ENCODE measurements around the gene COX14.

The COX14 gene

DNA sequence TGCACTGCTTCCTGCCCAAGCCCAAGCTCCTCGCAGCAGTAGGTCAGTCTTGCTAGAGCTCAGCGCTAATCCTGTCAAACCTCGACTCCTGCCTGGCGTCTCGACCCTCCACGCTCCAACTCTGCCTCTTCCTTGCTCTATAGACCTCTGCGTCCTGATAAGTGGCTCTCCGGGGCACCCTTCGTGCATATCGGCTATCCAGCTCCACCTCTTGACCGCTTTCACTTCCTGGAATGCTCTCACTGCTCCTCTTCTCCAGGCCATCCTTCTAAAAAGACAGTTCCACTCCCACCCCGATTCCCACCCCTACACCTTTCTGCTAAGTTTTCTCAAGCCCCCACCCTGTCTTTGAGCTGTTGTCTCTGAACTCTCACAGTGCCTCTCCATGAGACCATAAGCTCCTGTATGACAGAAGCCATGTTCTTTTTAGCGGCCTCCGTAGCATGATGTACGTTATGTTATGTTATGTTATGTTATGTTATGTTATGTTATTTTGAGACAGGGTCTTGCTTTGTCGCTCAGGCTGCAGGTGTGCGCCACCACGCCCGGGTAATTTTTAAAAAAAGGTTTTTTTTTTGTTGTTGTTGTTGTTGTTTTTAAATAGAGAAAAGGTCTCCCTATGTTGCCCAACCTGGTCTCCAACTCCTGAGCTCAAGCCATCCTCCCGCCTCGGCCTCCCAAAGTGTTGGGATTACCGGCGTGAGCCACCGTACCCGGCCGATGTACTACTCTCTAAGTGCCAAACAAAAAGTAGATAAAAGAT is 601 bp downstream of the COX14 start (continued):
- TF ChIP-seq, protein P1, sequence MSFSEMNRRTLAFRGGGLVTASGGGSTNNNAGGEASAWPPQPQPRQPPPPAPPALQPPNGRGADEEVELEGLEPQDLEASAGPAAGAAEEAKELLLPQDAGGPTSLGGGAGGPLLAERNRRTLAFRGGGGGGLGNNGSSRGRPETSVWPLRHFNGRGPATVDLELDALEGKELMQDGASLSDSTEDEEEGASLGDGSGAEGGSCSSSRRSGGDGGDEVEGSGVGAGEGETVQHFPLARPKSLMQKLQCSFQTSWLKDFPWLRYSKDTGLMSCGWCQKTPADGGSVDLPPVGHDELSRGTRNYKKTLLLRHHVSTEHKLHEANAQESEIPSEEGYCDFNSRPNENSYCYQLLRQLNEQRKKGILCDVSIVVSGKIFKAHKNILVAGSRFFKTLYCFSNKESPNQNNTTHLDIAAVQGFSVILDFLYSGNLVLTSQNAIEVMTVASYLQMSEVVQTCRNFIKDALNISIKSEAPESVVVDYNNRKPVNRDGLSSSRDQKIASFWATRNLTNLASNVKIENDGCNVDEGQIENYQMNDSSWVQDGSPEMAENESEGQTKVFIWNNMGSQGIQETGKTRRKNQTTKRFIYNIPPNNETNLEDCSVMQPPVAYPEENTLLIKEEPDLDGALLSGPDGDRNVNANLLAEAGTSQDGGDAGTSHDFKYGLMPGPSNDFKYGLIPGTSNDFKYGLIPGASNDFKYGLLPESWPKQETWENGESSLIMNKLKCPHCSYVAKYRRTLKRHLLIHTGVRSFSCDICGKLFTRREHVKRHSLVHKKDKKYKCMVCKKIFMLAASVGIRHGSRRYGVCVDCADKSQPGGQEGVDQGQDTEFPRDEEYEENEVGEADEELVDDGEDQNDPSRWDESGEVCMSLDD (tag by site-specific recombination; IDR thresholded peaks at IDR 0.05), result no peak
- 0 out of 2 replicates have a peak, but pooled peaks have one; percentile 3 for TF ChIP-seq SCRT2 (tag by site-specific recombination; IDR thresholded peaks at IDR 0.05)
- peak; percentile 99 for TF ChIP-seq ZBTB17 (tag by site-specific recombination; IDR thresholded peaks at IDR 0.05)
- 0 out of 2 replicates have a peak, but pooled peaks have one; percentile 12 for TF ChIP-seq ZFP37 (tag by site-specific recombination; IDR thresholded peaks at IDR 0.05)

- H3K9me3 ChIP-seq (ENCODE audit: control insufficient read depth, insufficient read depth, low read depth, low read length), result no peaks in the 10 kb centered on the region
- 0 out of 2 replicates have a peak, but pooled peaks cover 2% of the 10 kb centered on the region for H3K4me1 ChIP-seq (ENCODE audit: control insufficient read depth, insufficient read depth, low read length)
- no peak overlapping the region for H3K27ac ChIP-seq (ENCODE audit: extremely low read depth, low read depth, low read length)
- TF ChIP-seq ZNF404 (tag by site-specific recombination; IDR thresholded peaks at IDR 0.05) (no peak), ZNF121 (tag by site-specific recombination; IDR thresholded peaks at IDR 0.05) (peak; percentile 89)
- H3K4me3 ChIP-seq (ENCODE audit: low read depth, low read length), result no peak overlapping the region
- POLR2A ChIA-PET, result interaction anchor here (0.6 to 1.1 kb wide), 2 partner anchors 9 to 50 kb away, joined by 5 to 6 read pairs; partner anchors contain the start of gene CERS5
- CTCF ChIA-PET, result interaction anchor here (1.3 to 2.1 kb wide), 4 partner anchors 15 to 198 kb away, joined by 3 to 8 read pairs (median 5); partner anchors contain the start of gene SMARCD1
- peaks cover 7 to 41% of the 10 kb centered on the region in 2 experiments; a peak in 2 of 3 replicates for H3K36me3 ChIP-seq (ENCODE audit: control insufficient read depth in 2 of 2, insufficient read depth in 1 of 2, low read length in 2 of 2)
Measured at GRCh38 chr12:50117057-50117622, 5.1 kb downstream of the COX14 start.

DNA sequence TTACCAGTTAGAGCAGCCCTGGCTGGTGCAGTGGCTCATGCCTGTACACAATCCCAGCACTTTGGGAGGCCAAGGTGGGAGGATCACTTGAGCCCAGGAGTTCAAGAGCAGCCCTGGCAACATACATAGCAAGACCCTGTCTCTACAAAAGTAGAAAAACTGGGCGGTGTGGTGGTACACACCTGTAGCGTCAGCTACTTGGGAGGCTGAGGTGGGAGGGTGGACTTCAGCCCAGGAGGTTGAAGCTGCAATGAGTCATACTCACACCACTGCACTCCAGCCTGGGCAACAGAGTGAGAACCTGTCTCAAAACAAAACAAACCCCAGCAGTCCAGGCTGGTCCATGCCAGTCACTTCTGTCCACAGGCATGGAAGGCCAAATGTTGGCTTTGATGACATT is 7.4 kb downstream of the COX14 start:
- Histone ChIP-seq H3K36me3 (ENCODE audit: control insufficient read depth in 2 of 2, insufficient read depth in 1 of 2, low read length in 2 of 2) (peaks cover 15 to 58% of the 10 kb centered on the region in 2 experiments), H3K4me1 (ENCODE audit: control insufficient read depth, insufficient read depth, low read length) (0 out of 2 replicates have a peak, but pooled peaks cover 2% of the 10 kb centered on the region), H3K27ac (ENCODE audit: extremely low read depth, low read depth, low read length) (no peak overlapping the region), H3K9me3 (ENCODE audit: control insufficient read depth, insufficient read depth, low read depth, low read length) (no peaks in the 10 kb centered on the region), H3K4me3 (ENCODE audit: low read depth, low read length) (no peak overlapping the region)
- ChIA-PET POLR2A (no interaction called here), CTCF (interaction anchor here (0.7 kb wide), 1 partner anchor 11 kb away, joined by 3 read pairs; no protein-coding TSS in a partner anchor)
- TF ChIP-seq ZNF544 (tag by site-specific recombination; IDR thresholded peaks at IDR 0.05), result no peak
- no peak for TF ChIP-seq ZNF16 (tag by site-specific recombination; IDR thresholded peaks at IDR 0.05; ENCODE audit: low read depth)
- no peak for TF ChIP-seq ZBTB48 (tag by site-specific recombination; IDR thresholded peaks at IDR 0.05)
- no peak for TF ChIP-seq ZNF704 (tag by site-specific recombination; IDR thresholded peaks at IDR 0.05)
- no peak for TF ChIP-seq ZNF514 (tag by site-specific recombination; IDR thresholded peaks at IDR 0.05)
- peak; percentile 58 for TF ChIP-seq SCRT2 (tag by site-specific recombination; IDR thresholded peaks at IDR 0.05)
- TF ChIP-seq ZNF747 (tag by site-specific recombination; IDR thresholded peaks at IDR 0.05), result no peak
- TF ChIP-seq, protein P2, sequence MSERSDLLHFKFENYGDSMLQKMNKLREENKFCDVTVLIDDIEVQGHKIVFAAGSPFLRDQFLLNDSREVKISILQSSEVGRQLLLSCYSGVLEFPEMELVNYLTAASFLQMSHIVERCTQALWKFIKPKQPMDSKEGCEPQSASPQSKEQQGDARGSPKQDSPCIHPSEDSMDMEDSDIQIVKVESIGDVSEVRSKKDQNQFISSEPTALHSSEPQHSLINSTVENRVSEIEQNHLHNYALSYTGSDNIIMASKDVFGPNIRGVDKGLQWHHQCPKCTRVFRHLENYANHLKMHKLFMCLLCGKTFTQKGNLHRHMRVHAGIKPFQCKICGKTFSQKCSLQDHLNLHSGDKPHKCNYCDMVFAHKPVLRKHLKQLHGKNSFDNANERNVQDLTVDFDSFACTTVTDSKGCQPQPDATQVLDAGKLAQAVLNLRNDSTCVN (tag by site-specific recombination; optimal IDR thresholded peaks at IDR 0.05), result no peak
- TF ChIP-seq, protein P3, sequence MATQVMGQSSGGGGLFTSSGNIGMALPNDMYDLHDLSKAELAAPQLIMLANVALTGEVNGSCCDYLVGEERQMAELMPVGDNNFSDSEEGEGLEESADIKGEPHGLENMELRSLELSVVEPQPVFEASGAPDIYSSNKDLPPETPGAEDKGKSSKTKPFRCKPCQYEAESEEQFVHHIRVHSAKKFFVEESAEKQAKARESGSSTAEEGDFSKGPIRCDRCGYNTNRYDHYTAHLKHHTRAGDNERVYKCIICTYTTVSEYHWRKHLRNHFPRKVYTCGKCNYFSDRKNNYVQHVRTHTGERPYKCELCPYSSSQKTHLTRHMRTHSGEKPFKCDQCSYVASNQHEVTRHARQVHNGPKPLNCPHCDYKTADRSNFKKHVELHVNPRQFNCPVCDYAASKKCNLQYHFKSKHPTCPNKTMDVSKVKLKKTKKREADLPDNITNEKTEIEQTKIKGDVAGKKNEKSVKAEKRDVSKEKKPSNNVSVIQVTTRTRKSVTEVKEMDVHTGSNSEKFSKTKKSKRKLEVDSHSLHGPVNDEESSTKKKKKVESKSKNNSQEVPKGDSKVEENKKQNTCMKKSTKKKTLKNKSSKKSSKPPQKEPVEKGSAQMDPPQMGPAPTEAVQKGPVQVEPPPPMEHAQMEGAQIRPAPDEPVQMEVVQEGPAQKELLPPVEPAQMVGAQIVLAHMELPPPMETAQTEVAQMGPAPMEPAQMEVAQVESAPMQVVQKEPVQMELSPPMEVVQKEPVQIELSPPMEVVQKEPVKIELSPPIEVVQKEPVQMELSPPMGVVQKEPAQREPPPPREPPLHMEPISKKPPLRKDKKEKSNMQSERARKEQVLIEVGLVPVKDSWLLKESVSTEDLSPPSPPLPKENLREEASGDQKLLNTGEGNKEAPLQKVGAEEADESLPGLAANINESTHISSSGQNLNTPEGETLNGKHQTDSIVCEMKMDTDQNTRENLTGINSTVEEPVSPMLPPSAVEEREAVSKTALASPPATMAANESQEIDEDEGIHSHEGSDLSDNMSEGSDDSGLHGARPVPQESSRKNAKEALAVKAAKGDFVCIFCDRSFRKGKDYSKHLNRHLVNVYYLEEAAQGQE (tag by site-specific recombination; IDR thresholded peaks at IDR 0.05), result no peak
- TF ChIP-seq ZNF175 (tag by site-specific recombination; IDR thresholded peaks at IDR 0.05), result no peak
- no peak for TF ChIP-seq WT1 (tag by site-specific recombination; IDR thresholded peaks at IDR 0.05)
- no peak for TF ChIP-seq ZNF184 (tag by site-specific recombination; IDR thresholded peaks at IDR 0.05)
- no peak for TF ChIP-seq ZBTB1 (tag by site-specific recombination; IDR thresholded peaks at IDR 0.05)
- no peak for TF ChIP-seq ZNF146 (tag by site-specific recombination; IDR thresholded peaks at IDR 0.05)
- TF ChIP-seq ZNF624 (tag by site-specific recombination; IDR thresholded peaks at IDR 0.05), result no peak
- peak; percentile 72; the same call in 1 of the 2 replicates for TF ChIP-seq SCRT1 (tag by site-specific recombination; IDR thresholded peaks at IDR 0.05; ENCODE audit: borderline replicate concordance)
- TF ChIP-seq EGR2 (tag by site-specific recombination; IDR thresholded peaks at IDR 0.05; ENCODE audit: low read depth), result no peak
- no peak for TF ChIP-seq ZNF223 (tag by site-specific recombination; IDR thresholded peaks at IDR 0.05)
- no peak for TF ChIP-seq ZNF571 (tag by site-specific recombination; IDR thresholded peaks at IDR 0.05)

Data from HEK293 (cell line).